Endothelial cell of umbilical vein (primary cell): Measurements from ENCODE around the gene SLC25A21.

Experiments
- EZH2 ChIP-seq: IDR thresholded peaks from 2 replicates; pipeline ENCODE4 v1.6.1; 2012; ENCODE audit warnings: borderline replicate concordance, low read depth, mild to moderate bottlenecking, moderate library complexity, low read length, inconsistent platforms; ENCODE audit not compliant: severe bottlenecking
- FOS ChIP-seq: IDR thresholded peaks from 2 replicates; pipeline ENCODE4 v1.6.1; 2011; ENCODE audit warnings: mild to moderate bottlenecking, low read length, moderate library complexity, borderline replicate concordance; ENCODE audit not compliant: insufficient read depth
- JUN ChIP-seq: IDR thresholded peaks from 2 replicates; pipeline ENCODE4 v1.6.1; 2011; ENCODE audit warnings: borderline replicate concordance, low read depth; ENCODE audit not compliant: insufficient read length, insufficient read depth
- MYC ChIP-seq: IDR thresholded peaks from one replicate; pipeline ENCODE4 v1.6.1; 2011; ENCODE audit warnings: mild to moderate bottlenecking, low read depth, low read length
- POLR2A ChIP-seq: IDR thresholded peaks from 2 replicates; pipeline ENCODE4 v1.6.1; 2012; ENCODE audit warnings: low read depth, mild to moderate bottlenecking, control low read depth, low read length
- POLR2AphosphoS5 ChIP-seq: IDR thresholded peaks from 2 replicates; pipeline ENCODE4 v1.6.1; 2012; ENCODE audit warnings: low read depth, mild to moderate bottlenecking, control low read depth, low read length, moderate library complexity; ENCODE audit not compliant: insufficient read depth
- TF ChIP-seq, protein P1 (sequence below), 2 donors: IDR thresholded peaks; 1 replicate in 1 of 2; 2 replicates in 1 of 2; pipeline ENCODE4 v1.5.1; 2011; ENCODE audit warnings: low read length in 2 of 2, mild to moderate bottlenecking in 2 of 2, moderate library complexity in 2 of 2, control low read depth in 1 of 2, inconsistent platforms in 1 of 2, low read depth in 1 of 2; ENCODE audit not compliant: insufficient read depth in 1 of 2; ENCODE audit errors: extremely low read depth in 1 of 2
- TF ChIP-seq, protein P2 (sequence below): IDR thresholded peaks from 2 replicates; pipeline ENCODE4 v1.6.1; 2011; ENCODE audit not compliant: insufficient read depth, insufficient read length

DNA sequence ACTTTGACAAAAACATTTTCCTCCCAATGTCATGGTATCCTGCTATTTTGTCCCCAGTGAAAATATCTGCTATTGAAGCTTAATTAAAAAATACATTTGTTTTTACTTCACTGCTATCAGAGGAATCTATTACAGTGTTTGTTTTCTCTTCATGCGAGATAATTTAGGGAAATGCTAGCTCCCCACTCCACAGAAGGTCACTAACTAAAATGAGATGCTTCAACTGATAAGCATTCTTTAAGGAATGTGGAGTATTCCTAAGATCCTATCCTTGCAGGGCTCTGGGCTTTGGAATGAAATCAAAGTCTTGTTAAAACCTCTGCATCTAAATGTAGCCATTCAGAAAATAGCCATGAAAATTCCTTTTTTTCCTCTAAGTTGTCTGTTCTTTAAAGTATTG lies 471.3 kb downstream of the SLC25A21 start:
- TF ChIP-seq, protein P1, sequence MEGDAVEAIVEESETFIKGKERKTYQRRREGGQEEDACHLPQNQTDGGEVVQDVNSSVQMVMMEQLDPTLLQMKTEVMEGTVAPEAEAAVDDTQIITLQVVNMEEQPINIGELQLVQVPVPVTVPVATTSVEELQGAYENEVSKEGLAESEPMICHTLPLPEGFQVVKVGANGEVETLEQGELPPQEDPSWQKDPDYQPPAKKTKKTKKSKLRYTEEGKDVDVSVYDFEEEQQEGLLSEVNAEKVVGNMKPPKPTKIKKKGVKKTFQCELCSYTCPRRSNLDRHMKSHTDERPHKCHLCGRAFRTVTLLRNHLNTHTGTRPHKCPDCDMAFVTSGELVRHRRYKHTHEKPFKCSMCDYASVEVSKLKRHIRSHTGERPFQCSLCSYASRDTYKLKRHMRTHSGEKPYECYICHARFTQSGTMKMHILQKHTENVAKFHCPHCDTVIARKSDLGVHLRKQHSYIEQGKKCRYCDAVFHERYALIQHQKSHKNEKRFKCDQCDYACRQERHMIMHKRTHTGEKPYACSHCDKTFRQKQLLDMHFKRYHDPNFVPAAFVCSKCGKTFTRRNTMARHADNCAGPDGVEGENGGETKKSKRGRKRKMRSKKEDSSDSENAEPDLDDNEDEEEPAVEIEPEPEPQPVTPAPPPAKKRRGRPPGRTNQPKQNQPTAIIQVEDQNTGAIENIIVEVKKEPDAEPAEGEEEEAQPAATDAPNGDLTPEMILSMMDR (IDR thresholded peaks at IDR 0.05; ENCODE audit: extremely low read depth in 1 of 2, insufficient read depth in 1 of 2, low read depth in 1 of 2, low read length in 2 of 2): no peak
- TF ChIP-seq POLR2A (no peak), JUN (no peak), EZH2 (no peak), POLR2AphosphoS5 (no peak), FOS (no peak), MYC (no peak)
- TF ChIP-seq, protein P2, sequence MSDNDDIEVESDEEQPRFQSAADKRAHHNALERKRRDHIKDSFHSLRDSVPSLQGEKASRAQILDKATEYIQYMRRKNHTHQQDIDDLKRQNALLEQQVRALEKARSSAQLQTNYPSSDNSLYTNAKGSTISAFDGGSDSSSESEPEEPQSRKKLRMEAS: no peak
